ENCODE results near the gene ADAM17.

ADAM17 gene

GRCh38 chr2:9508931-9509330 lies 46.7 kb downstream of the ADAM17 start:
- no peak for DNase-seq (ENCODE audit: low spot score)
- TF ChIP-seq CTCF (IDR thresholded peaks at IDR 0.05; ENCODE audit: extremely low read depth, insufficient read depth, missing control alignments): no peak
- in situ Hi-C loops (cut with MboI; ENCODE audit: low pct_unique_long_range_greater_than_20kb, low sequenced_read_pairs, unreplicated experiment): no loop called here

- no peak for TF ChIP-seq CTCF (IDR thresholded peaks at IDR 0.05; ENCODE audit: extremely low read depth, insufficient read depth, missing control alignments)
- in situ Hi-C loops (cut with MboI; ENCODE audit: low pct_unique_long_range_greater_than_20kb, low sequenced_read_pairs, unreplicated experiment): no loop called here
- DNase-seq (ENCODE audit: low spot score): no peak
Measured at GRCh38 chr2:9498210-9498609, 57.4 kb downstream of the ADAM17 start.

- no peak for TF ChIP-seq CTCF (IDR thresholded peaks at IDR 0.05; ENCODE audit: extremely low read depth, insufficient read depth, missing control alignments)
- DNase-seq (ENCODE audit: low spot score): no peak
- in situ Hi-C loops (cut with MboI; ENCODE audit: low pct_unique_long_range_greater_than_20kb, low sequenced_read_pairs, unreplicated experiment): no loop called here
Measured at GRCh38 chr2:9497017-9497416, 58.6 kb downstream of the ADAM17 start.

- TF ChIP-seq CTCF (IDR thresholded peaks at IDR 0.05; ENCODE audit: extremely low read depth, insufficient read depth, missing control alignments): no peak
- in situ Hi-C loops (cut with MboI; ENCODE audit: low pct_unique_long_range_greater_than_20kb, low sequenced_read_pairs, unreplicated experiment): no loop called here
- DNase-seq (ENCODE audit: low spot score): peak; percentile 2
Measured at GRCh38 chr2:9494081-9494480, 61.5 kb downstream of the ADAM17 start.

GRCh38 chr2:9493478-9493877 lies 62.2 kb downstream of the ADAM17 start:
- no peak for DNase-seq (ENCODE audit: low spot score)
- no peak for TF ChIP-seq CTCF (IDR thresholded peaks at IDR 0.05; ENCODE audit: extremely low read depth, insufficient read depth, missing control alignments)
- in situ Hi-C loops (cut with MboI; ENCODE audit: low pct_unique_long_range_greater_than_20kb, low sequenced_read_pairs, unreplicated experiment): no loop called here

GRCh38 chr2:9492927-9493326 lies 62.7 kb downstream of the ADAM17 start:
- TF ChIP-seq CTCF (IDR thresholded peaks at IDR 0.05; ENCODE audit: extremely low read depth, insufficient read depth, missing control alignments): no peak
- in situ Hi-C loops (cut with MboI; ENCODE audit: low pct_unique_long_range_greater_than_20kb, low sequenced_read_pairs, unreplicated experiment): no loop called here

GRCh38 chr2:9490789-9491188 lies 64.8 kb downstream of the ADAM17 start:
- no peak for TF ChIP-seq CTCF (IDR thresholded peaks at IDR 0.05; ENCODE audit: extremely low read depth, insufficient read depth, missing control alignments)
- in situ Hi-C loops (cut with MboI; ENCODE audit: low pct_unique_long_range_greater_than_20kb, low sequenced_read_pairs, unreplicated experiment): no loop called here

More at GRCh38 chr2:9492927-9493326, 62.7 kb downstream of the ADAM17 start:
- no peak for DNase-seq (ENCODE audit: low spot score)

More at GRCh38 chr2:9490789-9491188, 64.8 kb downstream of the ADAM17 start:
- no peak for DNase-seq (ENCODE audit: low spot score)
